Vagina (tissue), 2 donors: ENCODE results near the gene SMPD3. TPM values are rescaled to one million over a fixed set of nuclear protein-coding genes. Genes with fewer than 3 reads are reported as not detected.

Experiments
- DNase-seq, 2 donors: peaks; one replicate each; pipeline ENCODE4 v3.0.0-alpha.2; 2017; ENCODE audit errors: extremely low spot score in 2 of 2
- H3K27ac ChIP-seq: fragments of 200-600 bp; sonication (generic); one replicate; pipeline ENCODE4 v1.5.1; 2019
- H3K27me3 ChIP-seq: fragments of 200-600 bp; sonication (generic); one replicate; pipeline ENCODE4 v1.5.1; 2019
- H3K36me3 ChIP-seq, 2 donors: fragments of 200-600 bp; sonication (generic); one replicate each; pipeline ENCODE4 v1.5.1; 2017 to 2019
- H3K4me1 ChIP-seq: fragments of 200-600 bp; sonication (generic); one replicate; pipeline ENCODE4 v1.5.1; 2019
- H3K4me3 ChIP-seq, 2 donors: fragments of 200-600 bp; sonication (generic); 1 replicate in 1 of 2; 2 replicates in 1 of 2; pipeline ENCODE4 v1.5.1; 2016 to 2019
- H3K9me3 ChIP-seq: fragments of 200-600 bp; sonication (generic); one replicate; pipeline ENCODE4 v1.5.1; 2019
- POLR2A ChIP-seq, 2 donors: fragments of 450-650 bp; IDR thresholded peaks; one replicate each; pipeline ENCODE4 v1.6.1; 2017; ENCODE audit warnings: antibody characterized with exemption in 2 of 2, mild to moderate bottlenecking in 2 of 2, moderate library complexity in 2 of 2
- POLR2AphosphoS5 ChIP-seq, 2 donors: sonication (generic); formaldehyde crosslinking; IDR thresholded peaks; one replicate each; pipeline ENCODE4 v1.9.0; 2017; ENCODE audit warnings: antibody characterized with exemption in 2 of 2, mild to moderate bottlenecking in 2 of 2, low read depth in 1 of 2; ENCODE audit not compliant: insufficient read depth in 1 of 2
- intact Hi-C: fragments of 100-400 bp; cut with DNase I; formaldehyde crosslinking; loops from one replicate; pipeline ENCODE4 v1.15.1; 2023
- total RNA-seq: library from RNA; depleted of rRNA; stranded (reverse); fragments of >200 nt; gene quantifications from one replicate; pipeline ENCODE4 v1.2.3, GENCODE V29; 2016
- TF ChIP-seq, protein P1 (sequence below), 3 experiments: fragments of 450-650 bp in 2 of 3; fragments of 200-600 bp in 1 of 3; sonication (generic) in 1 of 3; IDR thresholded peaks; one replicate each; pipeline ENCODE4 v1.5.1; 2017 to 2019; ENCODE audit warnings: antibody characterized with exemption in 3 of 3, mild to moderate bottlenecking in 2 of 3, moderate library complexity in 2 of 3

SMPD3 gene
- total RNA-seq, 1 donor from 2014 or later: 3.4 TPM

DNA sequence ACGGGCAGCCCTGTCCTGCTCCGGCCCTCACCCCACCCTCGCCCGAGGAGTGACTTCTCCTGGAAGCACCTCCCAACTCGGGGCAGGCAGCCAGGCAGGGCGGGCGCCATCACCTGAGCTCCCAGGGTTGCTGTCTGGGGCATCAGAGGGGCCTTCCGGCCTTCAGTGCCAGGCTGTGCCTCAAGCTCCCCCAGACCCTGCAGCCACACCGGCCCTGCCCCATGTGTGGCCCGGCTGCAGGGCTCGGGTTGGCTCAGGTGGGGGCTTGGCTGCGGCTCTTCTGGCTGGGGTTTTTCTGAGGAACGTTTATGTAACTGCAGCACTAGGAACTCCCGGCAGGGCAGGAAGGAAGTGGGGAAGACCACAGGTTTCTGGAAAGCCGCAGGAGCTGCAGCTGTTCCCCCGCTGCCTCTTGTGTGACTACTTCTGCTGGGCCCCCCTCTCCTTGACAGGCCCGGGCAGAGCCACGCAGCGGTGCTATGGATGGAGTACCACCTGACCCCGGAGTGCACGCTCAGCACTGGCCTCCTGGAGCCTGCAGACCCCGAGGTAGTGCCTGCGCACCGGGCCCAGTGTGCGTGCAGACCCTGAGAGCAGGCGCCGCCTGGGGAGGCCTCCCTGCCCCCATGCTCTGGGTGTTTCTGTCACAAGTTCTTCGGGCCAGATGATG is 91.9 kb downstream of the SMPD3 start:
- Histone ChIP-seq H3K27me3 (no peaks in the 10 kb centered on the region), H3K27ac (no peak overlapping the region), H3K4me1 (peaks cover 6% of the 10 kb centered on the region), H3K4me3 (no peak overlapping the region), H3K36me3 (peaks cover 0 to 65% of the 10 kb centered on the region in 2 donors), H3K9me3 (no peaks in the 10 kb centered on the region)
- DNase-seq: no peak
- intact Hi-C loops: no loop called here
- TF ChIP-seq POLR2AphosphoS5 (IDR thresholded peaks at IDR 0.05; ENCODE audit: insufficient read depth in 1 of 2, low read depth in 1 of 2): no peak
- no peak for TF ChIP-seq POLR2A (IDR thresholded peaks at IDR 0.05)
- TF ChIP-seq, protein P1, sequence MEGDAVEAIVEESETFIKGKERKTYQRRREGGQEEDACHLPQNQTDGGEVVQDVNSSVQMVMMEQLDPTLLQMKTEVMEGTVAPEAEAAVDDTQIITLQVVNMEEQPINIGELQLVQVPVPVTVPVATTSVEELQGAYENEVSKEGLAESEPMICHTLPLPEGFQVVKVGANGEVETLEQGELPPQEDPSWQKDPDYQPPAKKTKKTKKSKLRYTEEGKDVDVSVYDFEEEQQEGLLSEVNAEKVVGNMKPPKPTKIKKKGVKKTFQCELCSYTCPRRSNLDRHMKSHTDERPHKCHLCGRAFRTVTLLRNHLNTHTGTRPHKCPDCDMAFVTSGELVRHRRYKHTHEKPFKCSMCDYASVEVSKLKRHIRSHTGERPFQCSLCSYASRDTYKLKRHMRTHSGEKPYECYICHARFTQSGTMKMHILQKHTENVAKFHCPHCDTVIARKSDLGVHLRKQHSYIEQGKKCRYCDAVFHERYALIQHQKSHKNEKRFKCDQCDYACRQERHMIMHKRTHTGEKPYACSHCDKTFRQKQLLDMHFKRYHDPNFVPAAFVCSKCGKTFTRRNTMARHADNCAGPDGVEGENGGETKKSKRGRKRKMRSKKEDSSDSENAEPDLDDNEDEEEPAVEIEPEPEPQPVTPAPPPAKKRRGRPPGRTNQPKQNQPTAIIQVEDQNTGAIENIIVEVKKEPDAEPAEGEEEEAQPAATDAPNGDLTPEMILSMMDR (IDR thresholded peaks at IDR 0.05): no peak

DNA sequence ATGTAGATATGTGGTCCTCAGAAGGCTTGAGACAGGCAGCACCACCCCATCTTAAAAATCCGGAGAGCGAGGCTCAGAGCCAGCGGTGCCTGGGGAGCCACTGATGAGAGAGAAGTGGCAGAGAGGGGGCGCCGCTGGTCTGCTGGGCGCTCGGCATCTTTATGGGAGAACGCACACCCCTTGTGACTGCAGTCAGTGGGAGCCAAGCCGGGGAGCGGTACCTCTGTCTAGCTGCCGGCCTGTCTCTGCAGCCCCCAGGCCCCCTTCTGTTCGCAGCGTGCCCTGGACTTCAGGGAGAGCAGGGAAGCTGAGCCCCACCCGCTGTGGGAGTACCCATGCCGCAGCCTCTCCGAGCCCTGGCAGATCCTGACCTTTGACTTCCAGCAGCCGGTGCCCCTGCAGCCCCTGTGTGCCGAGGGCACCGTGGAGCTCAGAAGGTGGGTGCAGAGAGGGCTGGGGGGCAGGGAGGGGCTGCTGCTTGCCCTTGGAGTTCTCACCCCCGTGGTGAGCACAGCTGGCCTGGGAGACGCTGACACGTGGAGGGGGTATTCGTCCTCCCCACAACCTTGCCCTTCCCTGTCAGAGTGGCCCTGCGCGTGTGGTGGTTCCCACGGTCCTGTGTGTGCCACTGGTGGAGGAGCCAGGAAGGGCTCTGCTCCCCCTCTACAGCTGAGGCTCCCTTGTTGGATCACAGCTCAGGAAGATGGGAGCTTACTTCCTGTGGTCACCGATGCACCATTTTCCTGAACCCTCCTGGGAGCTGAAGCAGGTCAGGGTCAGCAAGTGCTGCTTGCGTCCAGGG is 92.7 kb downstream of the SMPD3 start:
- DNase-seq: no peak
- intact Hi-C loops: no loop called here
- H3K4me3 ChIP-seq: no peak overlapping the region
- TF ChIP-seq, protein P1 (IDR thresholded peaks at IDR 0.05): no peak
- TF ChIP-seq POLR2A (IDR thresholded peaks at IDR 0.05) (no peak), POLR2AphosphoS5 (IDR thresholded peaks at IDR 0.05; ENCODE audit: insufficient read depth in 1 of 2, low read depth in 1 of 2) (no peak)
- no peaks in the 10 kb centered on the region for H3K9me3 ChIP-seq
- no peaks in the 10 kb centered on the region for H3K27me3 ChIP-seq
- peaks cover 0 to 70% of the 10 kb centered on the region in 2 donors for H3K36me3 ChIP-seq
- no peak overlapping the region for H3K27ac ChIP-seq
- H3K4me1 ChIP-seq: no peaks in the 10 kb centered on the region

DNA sequence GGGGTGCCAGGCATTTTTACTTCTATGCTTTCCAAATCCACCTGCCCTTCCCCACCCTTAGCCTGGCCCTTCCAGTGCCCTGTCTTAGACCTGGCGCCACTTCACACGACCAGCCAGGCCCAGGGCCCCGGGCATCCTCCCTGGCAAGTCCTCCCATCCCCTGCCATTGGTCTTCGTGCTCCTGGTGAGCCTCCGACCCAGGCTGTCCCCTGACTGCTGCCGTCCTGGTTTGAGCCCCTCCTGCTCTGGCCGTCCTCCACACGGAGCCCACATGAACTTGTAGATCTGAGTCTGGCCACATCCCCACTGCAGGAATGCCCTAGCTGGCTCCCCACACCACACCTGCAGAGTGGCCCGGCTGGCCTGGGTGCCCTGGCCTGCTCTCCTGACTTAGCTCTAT is 93.5 kb downstream of the SMPD3 start:
- TF ChIP-seq, protein P1 (IDR thresholded peaks at IDR 0.05): no peak
- TF ChIP-seq POLR2AphosphoS5 (IDR thresholded peaks at IDR 0.05; ENCODE audit: insufficient read depth in 1 of 2, low read depth in 1 of 2) (no peak), POLR2A (IDR thresholded peaks at IDR 0.05) (no peak)
- Histone ChIP-seq H3K9me3 (no peaks in the 10 kb centered on the region), H3K36me3 (peaks cover 0 to 73% of the 10 kb centered on the region in 2 donors), H3K4me1 (no peaks in the 10 kb centered on the region), H3K27ac (no peak overlapping the region), H3K4me3 (no peak overlapping the region), H3K27me3 (no peaks in the 10 kb centered on the region)
- intact Hi-C loops: no loop called here
- no peak for DNase-seq

GRCh38 chr16:68353366-68353765 is 94.9 kb downstream of the SMPD3 start:
- TF ChIP-seq, protein P1 (IDR thresholded peaks at IDR 0.05): no peak
- TF ChIP-seq POLR2AphosphoS5 (IDR thresholded peaks at IDR 0.05; ENCODE audit: insufficient read depth in 1 of 2, low read depth in 1 of 2) (no peak), POLR2A (IDR thresholded peaks at IDR 0.05) (no peak)
- H3K27me3 ChIP-seq: no peaks in the 10 kb centered on the region
- H3K27ac ChIP-seq: no peak overlapping the region
- intact Hi-C loops: no loop called here
- H3K4me1 ChIP-seq: no peaks in the 10 kb centered on the region
- no peak overlapping the region for H3K4me3 ChIP-seq
- no peak for DNase-seq
- H3K9me3 ChIP-seq: no peaks in the 10 kb centered on the region
- H3K36me3 ChIP-seq: peaks cover 0 to 88% of the 10 kb centered on the region in 2 donors

- Histone ChIP-seq H3K4me3 (no peak overlapping the region), H3K27ac (no peak overlapping the region), H3K27me3 (no peaks in the 10 kb centered on the region), H3K36me3 (peaks cover 0 to 89% of the 10 kb centered on the region in 2 donors), H3K4me1 (no peaks in the 10 kb centered on the region), H3K9me3 (no peaks in the 10 kb centered on the region)
- no peak for TF ChIP-seq POLR2AphosphoS5 (IDR thresholded peaks at IDR 0.05; ENCODE audit: insufficient read depth in 1 of 2, low read depth in 1 of 2)
- TF ChIP-seq POLR2A (IDR thresholded peaks at IDR 0.05): no peak
- TF ChIP-seq, protein P1 (IDR thresholded peaks at IDR 0.05): no peak
- intact Hi-C loops: no loop called here
- DNase-seq: no peak
These were observed 96.3 kb downstream of the SMPD3 start for GRCh38 chr16:68351991-68352431.
